HL-60 (cell line): ENCODE results near the gene SEMA7A.

Experiments
- DNase-seq, 2 experiments: peaks; one replicate each; pipeline ENCODE4 v3.0.0-alpha.2; 2010 to 2020; ENCODE audit warnings: low read depth in 1 of 2, low spot score in 1 of 2
- H3K27ac ChIP-seq: fragments of 250-450 bp; sonication (Bioruptor Pico); replicated peaks from 2 replicates; pipeline ENCODE4 v1.5.1; 2020; ENCODE audit warnings: mild to moderate bottlenecking, moderate library complexity
- H3K27me3 ChIP-seq: fragments of 250-450 bp; sonication (Bioruptor Pico); 2 replicates; pipeline ENCODE4 v1.5.1; 2021; ENCODE audit warnings: mild to moderate bottlenecking, moderate library complexity; ENCODE audit not compliant: insufficient read depth, poor library complexity, severe bottlenecking
- H3K4me3 ChIP-seq: replicated peaks from 2 replicates; pipeline ENCODE4 v1.5.1; 2011; ENCODE audit warnings: mild to moderate bottlenecking, control low read depth, low read length; ENCODE audit not compliant: insufficient read depth
- CTCF ChIP-seq: IDR thresholded peaks from one replicate; pipeline ENCODE4 v1.5.1; 2011; ENCODE audit warnings: low read length, control low read depth, inconsistent platforms; ENCODE audit not compliant: insufficient read depth
- GABPA ChIP-seq: IDR thresholded peaks from 2 replicates; pipeline ENCODE4 v1.6.1; 2012; ENCODE audit warnings: low read depth
- POLR2AphosphoS5 ChIP-seq: IDR thresholded peaks from 2 replicates; pipeline ENCODE4 v1.6.1; 2012; ENCODE audit warnings: low read depth
- REST ChIP-seq: IDR thresholded peaks from 2 replicates; pipeline ENCODE4 v1.6.1; 2012; ENCODE audit warnings: low read depth; ENCODE audit not compliant: insufficient replicate concordance
- SPI1 ChIP-seq: IDR thresholded peaks from 2 replicates; pipeline ENCODE4 v1.6.1; 2012; ENCODE audit warnings: low read depth, mild to moderate bottlenecking, borderline replicate concordance

Gene SEMA7A

GRCh38 chr15:74381190-74381453 is 52.6 kb downstream of the SEMA7A start:
- no peak for DNase-seq
- Histone ChIP-seq H3K27ac (no peak overlapping the region), H3K27me3 (no peaks in the 10 kb centered on the region), H3K4me3 (no peak overlapping the region)
- TF ChIP-seq CTCF (no peak), REST (no peak), POLR2AphosphoS5 (no peak), SPI1 (no peak), GABPA (no peak)

- TF ChIP-seq POLR2AphosphoS5 = no peak
- no peak for TF ChIP-seq REST
- no peak for TF ChIP-seq GABPA
- TF ChIP-seq SPI1 = no peak
- no peak for TF ChIP-seq CTCF
- Histone ChIP-seq H3K27ac (no peak overlapping the region), H3K27me3 (no peaks in the 10 kb centered on the region)
Measured at GRCh38 chr15:74380361-74381189, 53.2 kb downstream of the SEMA7A start.

GRCh38 chr15:74378848-74379247 is 54.9 kb downstream of the SEMA7A start:
- H3K27me3 ChIP-seq = no peaks in the 10 kb centered on the region
- H3K4me3 ChIP-seq = no peak overlapping the region
- no peak overlapping the region for H3K27ac ChIP-seq
- no peak for TF ChIP-seq POLR2AphosphoS5
- no peak for TF ChIP-seq GABPA
- no peak for TF ChIP-seq REST
- no peak for TF ChIP-seq CTCF
- TF ChIP-seq SPI1 = no peak
- no peak for DNase-seq

More at GRCh38 chr15:74380361-74381189, 53.2 kb downstream of the SEMA7A start:
- no peak for DNase-seq
- H3K4me3 ChIP-seq = no peak overlapping the region
